GM12874 (cell line): Measurements from ENCODE around the gene ADNP.

Source experiments
- CTCF ChIP-seq: IDR thresholded peaks from 2 replicates; pipeline ENCODE4 v1.5.1; 2011; ENCODE audit warnings: low read depth, mild to moderate bottlenecking, control low read depth, low read length, moderate library complexity; ENCODE audit not compliant: insufficient read depth

Gene ADNP

GRCh38 chr20:50929299-50930138 lies 1.7 kb downstream of the ADNP start:
- TF ChIP-seq CTCF: peak; percentile 98

GRCh38 chr20:50928469-50928868 lies 2.8 kb downstream of the ADNP start:
- TF ChIP-seq CTCF: peak; percentile 25; the same call in 1 of the 2 replicates

GRCh38 chr20:50926530-50926929 lies 4.7 kb downstream of the ADNP start:
- TF ChIP-seq CTCF: no peak

GRCh38 chr20:50924261-50924920 lies 6.8 kb downstream of the ADNP start:
- no peak for TF ChIP-seq CTCF

- no peak for TF ChIP-seq CTCF
Measured at GRCh38 chr20:50921803-50922501, 9.3 kb downstream of the ADNP start.

GRCh38 chr20:50920997-50921396 lies 10.2 kb downstream of the ADNP start:
- no peak for TF ChIP-seq CTCF

GRCh38 chr20:50919567-50919966 lies 11.7 kb downstream of the ADNP start:
- no peak for TF ChIP-seq CTCF
